Right lobe of liver (tissue), 4 donors: ENCODE measurements around the gene ADNP2.

Experiments used
- CTCF ChIP-seq, 4 donors: fragments of 200-600 bp in 3 of 4; fragments of 450-650 bp in 1 of 4; IDR thresholded peaks; one replicate each; pipeline versions ENCODE4 v1.5.1 to v1.8.0; 2016 to 2022; ENCODE audit warnings: antibody characterized with exemption in 4 of 4, mild to moderate bottlenecking in 2 of 4
- POLR2A ChIP-seq: fragments of 450-650 bp; IDR thresholded peaks from one replicate; pipeline ENCODE4 v1.6.1; 2017; ENCODE audit warnings: antibody characterized with exemption, mild to moderate bottlenecking
- donor health status: DM: no; HTN: no; CAD: no.
- donor health status: DM: no; HTN: no; CAD: no.
- donor health status: DM: no; HTN: yes; CAD: no.

- TF ChIP-seq POLR2A (no peak), CTCF (IDR thresholded peaks at IDR 0.05) (no peak)
Measured at GRCh38 chr18:80167331-80167730, 58.3 kb downstream of the ADNP2 start.
